ENCODE measurements around the gene NR6A1.

NR6A1 gene

DNA sequence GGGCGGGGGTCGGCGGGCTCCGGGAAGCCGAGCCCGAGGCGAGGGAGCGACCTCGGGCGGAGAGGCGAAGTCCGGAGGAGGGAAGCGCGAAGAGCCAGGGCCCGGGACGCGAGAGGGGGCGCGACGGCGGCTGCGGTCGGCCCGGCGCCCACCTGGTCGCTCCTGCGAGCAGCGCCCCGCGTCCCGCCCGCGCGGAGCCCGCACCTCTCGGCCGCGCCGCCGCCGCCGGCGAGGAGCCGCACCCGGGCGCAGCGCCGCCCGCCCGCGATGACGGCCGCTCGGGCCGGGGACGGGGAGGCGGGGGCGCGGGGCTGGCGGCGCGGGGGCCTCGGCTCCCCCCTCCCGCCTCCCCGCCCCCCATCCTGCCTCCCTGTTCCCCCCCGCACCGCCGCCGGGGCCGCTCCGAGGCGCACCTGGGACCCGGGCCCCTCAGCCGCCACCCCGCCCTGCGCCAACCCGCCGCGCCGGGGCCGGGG lies 266.5 kb downstream of the NR6A1 start:
- no peak for DNase-seq (ENCODE audit: low read depth in 2 of 2)

DNA sequence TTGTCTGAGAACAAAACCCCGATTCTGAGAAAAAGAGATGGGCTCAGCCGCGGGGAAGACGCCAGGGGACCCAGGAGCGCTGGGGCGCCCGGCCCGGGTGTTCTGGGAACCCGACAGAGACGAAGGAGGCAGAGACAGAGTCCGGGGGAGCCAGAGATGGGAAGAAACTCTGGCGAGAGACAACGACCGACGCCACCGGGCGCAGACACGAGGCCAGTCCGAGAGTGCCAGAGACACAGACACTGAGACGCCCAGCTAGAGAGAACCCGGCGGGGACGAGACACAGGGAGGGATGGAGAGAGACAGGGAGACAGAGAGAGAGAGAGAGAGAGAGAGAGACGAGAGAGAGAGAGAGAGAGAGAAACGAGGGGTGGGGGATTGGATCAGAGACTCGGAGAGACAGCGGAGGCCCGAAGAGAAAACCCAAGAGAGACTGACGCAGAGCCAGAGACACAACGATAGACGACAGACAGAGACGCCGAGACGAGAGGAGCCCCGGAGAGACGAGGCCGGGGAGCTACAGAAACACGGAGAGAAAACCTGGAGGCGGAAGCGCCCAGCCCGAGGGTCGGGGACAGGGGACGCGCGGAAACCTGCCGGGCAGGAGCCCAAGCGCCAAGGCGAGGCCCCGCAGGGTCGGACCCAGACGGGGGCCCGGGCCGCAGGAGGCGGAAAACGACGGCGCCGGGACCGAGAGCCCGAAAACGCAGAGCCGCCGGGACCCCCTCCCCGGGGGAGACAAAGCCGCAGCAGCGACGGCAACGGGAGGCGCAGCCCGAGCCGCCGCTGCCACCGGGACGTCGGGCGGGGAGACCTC lies 267.2 kb downstream of the NR6A1 start:
- DNase-seq (ENCODE audit: low read depth in 2 of 2), result no peak

DNA sequence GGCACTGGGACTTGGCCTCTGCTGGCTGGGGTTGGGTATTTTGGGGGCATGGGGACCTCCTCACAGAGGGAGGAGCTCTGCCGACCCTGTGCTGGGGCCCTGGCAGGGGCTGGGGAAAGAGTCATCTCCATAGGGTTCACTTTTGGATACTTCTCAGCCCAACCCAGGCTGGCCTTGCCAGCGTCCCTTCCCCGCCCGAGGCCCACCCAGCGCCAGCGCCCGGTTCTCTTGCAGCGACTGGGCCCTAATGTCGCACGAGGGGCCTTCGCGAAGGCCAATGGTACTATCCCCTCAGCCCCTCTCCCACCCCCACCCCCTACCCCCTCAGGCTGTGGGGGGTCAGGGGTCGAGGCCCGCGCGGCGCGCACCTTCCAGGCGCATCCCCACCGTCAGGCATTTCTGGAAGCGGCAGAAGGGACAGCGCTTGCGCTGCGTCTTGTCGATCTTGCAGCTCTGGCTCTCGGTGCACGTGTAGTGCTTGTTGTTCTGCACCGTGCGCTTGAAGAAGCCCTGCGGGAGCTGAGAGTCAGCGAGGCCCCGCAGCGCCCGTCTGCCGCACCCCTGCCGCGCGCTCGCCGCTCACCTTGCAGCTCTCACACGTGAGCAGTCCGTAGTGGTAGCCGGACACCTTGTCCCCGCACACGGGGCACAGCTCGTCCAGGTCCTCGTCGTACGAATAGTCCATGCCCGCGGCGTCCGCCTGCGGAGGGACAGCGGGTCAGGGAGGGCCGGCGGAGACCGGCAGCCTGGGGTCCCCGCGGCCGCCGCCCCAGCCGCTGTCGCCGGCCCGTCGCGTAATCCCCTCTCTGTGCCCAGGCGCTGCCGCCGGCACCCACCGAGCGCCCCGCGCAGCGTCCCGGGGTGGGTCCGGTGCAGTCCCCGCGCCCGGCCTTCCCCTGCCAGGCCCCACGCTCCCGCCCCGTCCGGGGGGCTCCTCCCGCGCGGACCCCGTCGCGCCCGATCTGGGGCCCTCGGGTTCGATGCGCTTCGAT lies 268.1 kb downstream of the NR6A1 start:
- DNase-seq (ENCODE audit: low read depth in 2 of 2), result no peak

DNA sequence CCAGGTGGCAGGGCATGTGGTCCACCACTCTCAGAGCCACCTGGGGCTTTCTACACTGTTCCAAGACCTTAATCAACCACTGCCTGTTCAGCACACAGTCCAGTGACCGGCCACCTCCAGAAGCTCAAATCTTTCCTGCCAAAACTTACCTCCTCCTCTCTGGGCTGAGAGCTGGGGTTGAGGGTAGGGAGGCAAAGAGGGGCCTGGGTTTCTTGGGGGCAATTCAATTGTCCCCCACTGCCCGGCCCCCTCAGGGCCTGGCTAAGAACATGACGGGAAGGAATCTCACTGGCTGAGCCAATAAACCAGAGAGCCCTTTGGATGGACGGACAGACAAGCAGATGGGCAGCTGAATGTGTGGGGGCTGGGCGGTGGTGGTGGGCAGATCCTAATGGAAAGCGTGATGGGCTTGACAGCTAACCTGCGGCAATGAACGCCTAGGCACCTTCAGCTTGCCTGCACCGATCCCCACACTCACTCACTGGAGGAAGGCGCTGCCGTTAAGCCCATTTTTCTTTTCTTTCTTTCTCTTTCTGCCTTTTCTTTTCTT lies 269.3 kb downstream of the NR6A1 start:
- DNase-seq (ENCODE audit: low read depth in 2 of 2), result no peak

DNA sequence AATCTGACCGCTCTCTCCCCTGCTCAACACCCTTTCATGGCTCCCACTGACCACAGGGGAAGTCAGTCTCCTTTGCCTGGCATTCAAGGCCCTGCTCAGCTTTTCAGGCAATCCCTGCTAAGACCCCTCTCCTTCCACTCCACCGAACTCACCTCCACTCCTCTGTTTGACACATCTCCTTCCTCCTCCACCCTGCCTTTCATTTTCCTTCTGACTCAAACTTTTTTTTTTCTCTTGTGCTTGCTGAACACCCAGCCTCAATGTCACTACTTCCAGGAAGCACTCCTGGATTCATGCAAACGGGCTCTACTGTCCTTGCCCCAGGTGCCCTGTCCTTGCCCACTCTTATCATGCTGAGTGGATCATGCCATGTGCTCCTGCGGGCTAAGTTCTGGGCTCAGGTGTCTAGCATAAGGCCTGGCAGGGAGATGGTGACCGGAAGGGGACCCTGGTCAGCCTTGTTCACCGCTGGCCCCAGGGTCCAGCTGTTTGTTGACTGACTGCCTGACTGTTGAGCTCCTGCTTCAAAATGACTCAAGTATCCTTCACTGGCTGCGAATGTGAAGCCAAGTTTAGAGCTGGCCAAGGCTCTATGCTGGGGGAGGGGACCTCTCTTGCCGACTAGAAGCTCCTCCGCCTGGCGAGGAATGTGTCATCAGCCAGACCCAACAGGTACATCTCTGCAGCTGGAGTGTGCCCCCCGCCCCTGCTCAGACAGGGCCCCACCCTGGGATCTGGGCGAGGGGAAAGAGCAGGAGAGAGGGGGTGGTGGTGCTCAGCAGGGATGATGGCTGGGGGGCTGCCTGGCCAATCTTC lies 270.1 kb downstream of the NR6A1 start:
- DNase-seq (ENCODE audit: low read depth in 2 of 2), result no peak

DNA sequence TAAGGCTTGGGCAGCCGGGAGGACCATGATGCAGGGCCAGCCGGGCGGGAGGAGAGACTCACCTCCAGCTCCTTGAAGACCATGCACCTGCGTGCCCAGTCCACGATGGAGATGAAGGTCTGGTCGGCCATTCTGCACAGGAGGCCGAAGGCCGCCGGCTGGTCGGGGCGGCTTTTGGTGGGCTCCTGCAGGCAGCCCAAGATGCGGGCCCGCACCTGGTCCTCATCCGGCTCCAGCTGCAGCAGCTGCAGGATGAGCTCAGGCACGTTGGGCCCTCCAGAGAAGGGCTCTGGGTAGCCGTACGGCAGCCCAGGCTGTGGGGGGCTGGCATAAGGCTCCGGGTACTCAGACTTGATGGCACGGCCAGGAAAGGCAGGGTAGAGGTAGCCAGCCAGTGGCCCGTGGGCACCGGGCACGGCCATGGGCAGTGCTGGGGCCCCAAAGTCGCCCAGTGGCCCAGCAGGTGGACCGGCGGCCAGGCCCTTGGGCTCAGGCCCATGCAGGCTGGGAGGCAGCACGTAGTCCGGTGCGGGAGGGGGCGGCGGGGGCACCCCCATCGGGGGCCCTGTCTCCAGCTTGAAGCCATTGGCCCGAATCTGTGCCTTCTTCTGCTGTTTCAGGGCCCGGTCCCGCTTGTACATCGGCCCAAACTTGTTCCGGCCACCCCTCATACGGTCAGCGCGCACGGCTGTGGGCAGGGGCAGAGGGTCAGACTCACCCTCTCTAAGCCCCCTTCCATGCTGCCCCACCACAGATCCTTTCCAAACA lies 270.9 kb downstream of the NR6A1 start:
- DNase-seq (ENCODE audit: low read depth in 2 of 2), result no peak

DNA sequence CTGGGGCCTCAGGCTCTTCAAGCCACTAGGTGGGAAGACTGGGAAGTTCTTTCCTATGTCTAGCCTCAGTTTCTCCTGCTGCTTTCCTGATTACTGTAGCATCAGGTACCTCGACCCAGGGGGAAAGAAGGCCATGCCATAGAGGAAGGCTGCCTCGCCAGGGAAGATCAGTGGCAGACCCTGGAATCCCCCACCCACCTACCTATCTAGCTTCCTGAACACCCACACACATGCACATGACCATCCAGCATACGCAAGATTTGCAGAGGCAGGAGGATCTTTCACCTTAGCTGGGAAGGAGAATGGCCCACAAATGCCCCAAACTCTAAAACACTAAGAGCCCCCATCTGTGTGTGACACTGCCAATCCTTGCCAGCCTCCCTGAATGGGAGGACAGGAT lies 271.9 kb downstream of the NR6A1 start:
- DNase-seq (ENCODE audit: low read depth in 2 of 2), result no peak

DNA sequence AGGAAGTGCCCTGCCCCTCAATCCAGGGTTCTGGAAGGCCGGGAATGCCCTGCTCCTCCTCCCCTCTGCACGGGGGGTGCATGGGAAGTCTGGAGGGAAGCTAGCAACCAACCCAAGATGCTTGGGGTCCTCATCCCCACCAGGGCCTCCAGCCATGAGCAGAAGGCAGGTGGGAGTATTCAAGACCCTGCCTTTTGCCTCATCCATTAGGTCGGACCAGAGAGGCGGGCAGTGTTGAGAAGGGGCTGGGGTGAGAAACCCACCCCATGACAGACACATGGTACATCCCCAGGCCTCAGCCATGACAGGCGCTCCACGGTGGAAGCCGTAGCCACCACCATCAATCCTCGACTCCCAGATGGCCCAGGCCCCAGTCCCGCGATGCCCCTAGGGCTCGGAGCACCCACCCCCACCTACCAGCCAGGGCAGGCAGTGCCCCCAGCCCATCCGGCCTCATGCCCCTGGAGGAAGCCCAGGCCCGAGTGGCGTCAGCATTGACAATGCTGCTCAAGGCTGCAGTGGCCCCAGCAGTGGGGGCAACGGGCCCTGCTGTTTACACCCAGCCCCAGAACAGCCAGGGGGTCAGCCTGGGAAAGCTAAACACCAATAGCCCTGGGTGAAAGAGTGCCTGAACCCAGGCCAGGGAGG lies 272.5 kb downstream of the NR6A1 start:
- no peak for DNase-seq (ENCODE audit: low read depth in 2 of 2)

DNA sequence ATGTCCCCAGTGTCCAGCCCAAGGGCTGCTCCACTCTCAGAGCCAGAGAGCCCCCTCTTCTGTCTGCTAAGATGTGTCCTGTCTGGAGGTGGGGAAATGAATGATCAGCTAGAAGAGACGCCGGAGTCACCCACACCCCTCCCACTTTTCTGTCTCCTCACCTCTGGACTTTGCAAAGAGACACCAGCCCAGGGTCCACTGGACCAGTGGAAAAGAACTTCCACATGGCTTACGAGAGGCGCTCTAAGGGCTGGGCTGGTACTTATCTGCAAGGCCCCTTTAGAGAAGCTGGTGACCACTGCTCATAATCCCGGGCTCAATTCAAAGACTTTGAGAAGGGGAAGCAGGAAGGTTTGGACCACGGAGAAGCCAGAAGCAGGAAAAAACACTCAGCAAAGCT lies 273.1 kb downstream of the NR6A1 start:
- no peak for DNase-seq (ENCODE audit: low read depth in 2 of 2)

DNA sequence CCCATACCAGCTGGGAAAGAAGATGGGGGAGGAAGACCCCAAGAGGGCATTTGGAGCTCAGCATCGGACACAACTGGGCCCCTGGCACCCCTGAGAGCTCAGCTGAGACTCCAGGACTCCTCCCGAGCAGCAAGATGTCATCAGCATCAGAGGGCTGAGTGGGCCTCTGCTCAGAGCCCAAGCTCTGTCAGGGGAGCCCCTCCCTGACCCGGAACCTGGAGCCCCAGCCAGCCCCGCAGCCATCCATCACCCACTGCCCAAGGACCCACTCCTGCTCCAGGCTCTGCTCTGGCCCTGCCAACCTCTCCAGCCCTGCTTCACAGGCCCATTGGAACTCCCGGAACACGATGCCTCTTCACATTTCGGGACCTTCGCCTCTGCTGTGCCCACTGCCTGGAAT lies 273.7 kb downstream of the NR6A1 start:
- DNase-seq (ENCODE audit: low read depth in 2 of 2), result no peak

DNA sequence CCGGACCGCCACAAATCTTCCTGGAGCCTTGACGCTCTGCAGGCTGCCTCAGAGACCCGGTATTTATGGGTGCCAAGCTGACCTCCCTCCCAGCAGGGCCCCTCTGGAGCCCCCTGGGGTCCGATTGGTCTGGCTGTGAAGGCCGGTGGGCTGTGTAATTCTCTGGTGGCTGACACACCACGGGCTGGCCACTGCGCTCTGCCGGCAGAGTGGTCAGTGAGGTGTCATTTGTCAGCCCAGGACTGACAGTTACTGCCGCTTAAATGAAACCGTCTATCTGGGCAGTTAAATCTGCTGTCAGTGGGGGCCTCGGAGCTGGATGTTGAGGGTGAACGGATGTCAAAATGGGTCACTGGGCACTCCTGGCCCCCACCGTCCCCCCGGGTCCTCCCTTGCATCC lies 274.6 kb downstream of the NR6A1 start:
- no peak for DNase-seq (ENCODE audit: low read depth in 2 of 2)

DNA sequence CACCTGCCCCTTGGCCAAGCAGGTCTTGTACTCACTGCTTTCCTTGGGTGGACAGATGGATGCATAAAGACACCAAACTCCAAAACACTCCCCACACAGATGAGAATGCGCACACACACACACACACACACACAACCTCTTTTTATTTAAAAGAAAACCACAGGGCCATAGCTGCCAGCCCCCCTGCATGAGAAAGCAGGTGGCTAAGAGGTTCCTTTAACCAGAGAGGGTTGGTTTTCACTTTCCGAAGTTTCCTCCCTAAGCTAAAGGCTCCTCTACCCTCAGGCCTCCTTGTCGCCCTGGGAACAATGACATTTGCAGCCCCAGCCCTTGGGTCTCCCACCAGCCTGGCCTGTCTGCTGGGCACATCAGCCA lies 275.0 kb downstream of the NR6A1 start:
- DNase-seq (ENCODE audit: low read depth in 2 of 2), result no peak

DNA sequence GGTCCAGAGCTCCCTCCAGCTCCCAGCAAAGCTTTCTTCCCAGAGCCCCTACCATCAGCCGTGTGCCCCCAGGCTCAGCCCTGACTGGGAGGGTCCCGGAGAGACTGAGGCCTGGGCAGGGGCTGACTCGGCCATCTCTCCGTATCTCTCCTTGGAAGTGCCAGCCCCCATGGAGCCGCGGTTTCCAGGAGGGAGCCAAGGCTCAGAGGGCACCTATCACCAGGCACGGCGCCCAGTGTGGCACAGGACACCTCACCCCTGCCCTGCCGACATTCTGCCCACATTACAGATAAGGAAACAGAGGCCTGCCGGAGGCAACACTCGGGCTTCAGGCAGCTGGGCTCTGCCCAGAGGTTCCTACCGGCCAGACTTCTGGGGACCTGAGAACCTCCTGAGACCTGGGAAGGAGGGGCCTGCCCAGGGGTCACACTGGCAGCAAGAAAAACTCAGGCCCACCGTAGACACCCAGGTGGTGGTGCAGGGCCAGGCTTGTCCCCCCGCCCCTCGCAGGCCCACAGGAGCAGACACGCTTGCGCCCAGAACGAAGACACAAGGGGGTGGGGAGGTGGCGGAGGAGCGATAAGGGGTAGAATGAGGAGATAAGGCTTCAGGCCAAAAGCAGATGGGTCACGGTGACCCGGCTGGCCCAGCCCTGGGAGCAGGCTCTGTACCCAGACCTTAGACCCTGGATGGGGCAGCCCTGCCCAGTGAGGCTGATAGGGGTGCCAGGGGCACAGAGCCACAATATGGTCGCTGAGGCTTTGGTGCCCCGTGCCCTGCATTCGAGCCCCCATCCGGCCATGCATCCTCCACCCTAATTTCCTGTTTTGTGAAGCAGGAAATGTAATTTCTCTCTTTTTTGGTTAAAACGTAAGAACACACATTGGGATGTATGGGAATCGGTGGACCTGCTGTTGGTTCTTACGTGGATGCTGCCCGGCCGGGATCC lies 275.7 kb downstream of the NR6A1 start:
- DNase-seq (ENCODE audit: low read depth in 2 of 2), result no peak

DNA sequence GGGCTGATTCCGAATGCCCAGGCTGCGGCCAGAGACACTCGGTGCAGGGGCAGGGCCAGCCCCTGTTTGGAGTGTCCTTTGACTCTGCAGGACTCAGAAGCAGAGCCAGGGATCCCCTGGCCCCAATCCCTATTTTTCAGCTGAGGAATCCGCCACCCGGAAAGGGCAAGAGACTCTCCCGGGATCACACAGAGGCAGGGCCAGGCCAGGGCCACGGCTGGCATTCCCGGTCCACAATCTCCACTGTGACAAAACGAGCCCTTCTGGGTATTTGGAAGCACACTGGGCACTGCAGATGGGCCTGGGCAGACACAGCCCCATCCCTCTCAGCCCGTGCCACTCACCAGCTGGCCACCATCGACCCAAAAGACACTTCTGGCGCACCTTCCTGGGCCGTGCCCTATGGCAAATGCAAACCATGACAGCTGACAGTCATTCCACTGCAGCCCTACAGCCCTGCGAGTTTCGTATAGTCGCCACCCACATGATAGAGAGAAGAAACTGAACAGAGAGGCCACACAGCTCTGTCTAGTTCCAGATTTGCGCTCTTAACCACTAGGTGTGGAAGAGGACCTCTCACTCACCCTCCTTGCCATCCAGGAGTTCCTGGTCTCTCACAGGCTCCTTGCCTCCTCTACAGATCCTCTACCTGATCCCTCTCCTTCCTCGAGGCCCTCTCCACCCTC lies 277.2 kb downstream of the NR6A1 start:
- no peak for DNase-seq (ENCODE audit: low read depth in 2 of 2)

DNA sequence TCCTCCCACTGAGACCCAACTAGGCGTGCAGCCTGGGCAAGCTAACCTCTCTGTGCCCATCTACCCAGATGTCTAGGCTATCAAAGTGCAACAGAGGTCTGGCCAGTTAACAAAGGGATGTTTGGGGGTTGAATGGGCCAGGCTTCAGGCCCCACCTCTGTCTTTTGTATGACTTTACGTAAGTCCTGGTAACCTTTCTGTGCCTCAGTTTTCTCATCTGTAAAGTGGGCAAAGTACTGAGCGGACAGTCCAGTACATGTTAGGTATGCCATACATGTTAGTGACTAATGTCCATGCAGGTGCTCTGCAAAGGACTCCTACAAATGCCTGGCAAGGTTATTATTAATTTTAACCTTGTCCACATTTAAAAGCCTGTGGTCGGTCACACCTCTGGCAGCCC lies 277.9 kb downstream of the NR6A1 start:
- no peak for DNase-seq (ENCODE audit: low read depth in 2 of 2)

DNA sequence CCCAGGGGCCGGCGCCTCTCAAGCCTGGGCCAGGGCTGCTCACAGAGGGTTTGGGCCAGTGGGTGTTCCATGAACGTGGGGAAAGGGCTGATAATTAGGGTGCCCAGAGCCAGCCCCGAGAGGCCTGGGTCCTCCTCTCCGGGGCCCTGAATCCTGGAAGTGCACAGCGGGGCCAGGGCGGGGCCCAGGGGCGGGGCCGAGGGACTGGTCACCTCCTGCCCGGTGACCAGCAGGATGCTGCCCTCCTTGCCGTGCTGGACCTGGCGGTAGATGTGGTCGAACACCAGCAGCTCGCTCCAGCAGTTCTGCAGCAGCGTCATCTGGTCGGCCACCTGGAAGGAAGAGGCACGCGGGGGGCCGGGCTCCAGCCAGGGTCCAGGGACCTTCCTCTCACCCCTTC lies 278.3 kb downstream of the NR6A1 start:
- no peak for DNase-seq (ENCODE audit: low read depth in 2 of 2)

DNA sequence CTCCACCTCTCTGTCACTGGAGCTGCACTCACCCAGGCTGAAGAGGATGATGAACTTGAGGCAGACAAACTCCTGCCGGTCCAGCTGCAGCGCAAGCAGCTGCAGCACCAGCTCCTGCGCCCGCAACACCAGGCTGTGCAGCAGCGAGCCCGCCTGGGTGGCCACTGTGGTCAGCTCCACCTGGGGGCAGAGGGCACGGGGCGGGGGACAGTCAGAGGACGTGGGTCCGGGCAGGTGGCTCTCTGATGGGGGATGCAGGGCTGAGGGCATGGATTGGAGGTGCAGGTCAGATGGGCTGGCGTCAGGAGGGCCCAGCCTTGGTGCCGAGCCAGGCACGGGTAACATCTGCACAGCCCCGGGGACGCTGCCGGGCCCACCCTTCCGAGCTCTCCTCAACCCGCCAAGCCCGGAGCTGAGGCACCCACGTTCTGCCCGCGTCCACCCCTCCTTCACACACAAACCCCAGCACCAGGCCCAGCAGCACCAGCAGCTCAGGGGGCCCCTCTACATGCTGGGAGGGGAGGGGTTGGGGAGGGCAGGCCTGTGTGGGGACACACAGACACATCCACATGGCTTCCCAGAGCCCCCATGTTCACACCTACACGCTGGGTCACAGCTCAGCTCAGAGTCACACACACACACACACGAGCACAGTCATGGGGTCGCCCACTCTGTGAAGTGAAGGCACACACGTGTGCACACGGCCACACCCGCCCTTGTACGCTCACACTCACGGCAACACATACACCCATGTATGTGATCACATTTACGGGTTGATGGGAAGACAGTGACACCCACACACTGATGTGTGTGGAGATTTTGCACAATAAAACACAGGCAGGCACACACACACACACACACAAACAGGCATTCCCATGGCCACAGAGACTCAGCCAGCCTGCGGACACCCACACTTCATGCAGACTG lies 279.8 kb downstream of the NR6A1 start:
- no peak for DNase-seq (ENCODE audit: low read depth in 2 of 2)

All from stimulated activated CD8-positive, alpha-beta memory T cell treated with anti-CD3 and anti-CD28 coated beads, Interleukin-15, amount 100 ng/mL, for 48 hours (primary cell).